ENCODE measurements around the gene TEX52. TPM values are rescaled to one million over a fixed set of nuclear protein-coding genes. Genes with fewer than 3 reads are reported as not detected.

The TEX52 gene
- total and polyA plus RNA-seq, 2 of the 13 experiments (the other 11 are each of a cell fraction or from before 2014, with no cell fraction given), result 0.05 TPM; not detected in 1

GRCh38 chr12:2812290-2813213, 44.3 kb downstream of the TEX52 start, which contains the start of gene ITFG2 (continued):
- TF ChIP-seq PRPF4 (IDR thresholded peaks at IDR 0.05; ENCODE audit: low read depth, low read length, poor library complexity, severe bottlenecking) (peak; percentile 95), HMGXB3 (CRISPR knock-in tag; IDR thresholded peaks at IDR 0.05; ENCODE audit: borderline replicate concordance) (peak; percentile 82; the same call in 1 of the 2 replicates), DPF2 (CRISPR knock-in tag; IDR thresholded peaks at IDR 0.05; ENCODE audit: borderline replicate concordance, low read depth) (no peak), CCDC6 (CRISPR knock-in tag; IDR thresholded peaks at IDR 0.05) (peak; percentile 84; the same call in 1 of the 2 replicates), ZNF430 (CRISPR knock-in tag; IDR thresholded peaks at IDR 0.05) (0 out of 2 replicates have a peak, but pooled peaks have one; percentile 52), ZNF501 (CRISPR knock-in tag; IDR thresholded peaks at IDR 0.05) (peak; percentile 94), ZBTB38 (CRISPR knock-in tag; IDR thresholded peaks at IDR 0.05) (peak; percentile 87; the same call in 1 of the 2 replicates), SOX5 (CRISPR knock-in tag; IDR thresholded peaks at IDR 0.05; ENCODE audit: borderline replicate concordance) (peak; percentile 62; the same call in 1 of the 2 replicates), HOXA5 (CRISPR knock-in tag; IDR thresholded peaks at IDR 0.05) (peak; percentile 95), ZNF3 (CRISPR knock-in tag; IDR thresholded peaks at IDR 0.05) (peak; percentile 44; the same call in 1 of the 2 replicates), MEIS2 (CRISPR knock-in tag; IDR thresholded peaks at IDR 0.05) (peak; percentile 54; the same call in 1 of the 2 replicates), MEIS1 (CRISPR knock-in tag; IDR thresholded peaks at IDR 0.05; ENCODE audit: borderline replicate concordance) (peak; percentile 85; the same call in 1 of the 2 replicates), ZNF234 (CRISPR knock-in tag; conservative IDR thresholded peaks at IDR 0.05) (no peak), MTF1 (CRISPR knock-in tag; IDR thresholded peaks at IDR 0.05) (peak; percentile 45; the same call in 1 of the 2 replicates), XBP1 (CRISPR knock-in tag; IDR thresholded peaks at IDR 0.05) (peak; percentile 85; the same call in 1 of the 2 replicates), ZNF672 (CRISPR knock-in tag; IDR thresholded peaks at IDR 0.05) (no peak), SALL1 (CRISPR knock-in tag; IDR thresholded peaks at IDR 0.05) (peak; percentile 97), ZFP36L1 (CRISPR knock-in tag; IDR thresholded peaks at IDR 0.05) (no peak), RBM22 (optimal IDR thresholded peaks at IDR 0.05; ENCODE audit: low read length) (peak; percentile 12), NRL (CRISPR knock-in tag; IDR thresholded peaks at IDR 0.05; ENCODE audit: borderline replicate concordance) (peak; percentile 94; the same call in 1 of the 2 replicates)
- TF ChIP-seq, protein P1, sequence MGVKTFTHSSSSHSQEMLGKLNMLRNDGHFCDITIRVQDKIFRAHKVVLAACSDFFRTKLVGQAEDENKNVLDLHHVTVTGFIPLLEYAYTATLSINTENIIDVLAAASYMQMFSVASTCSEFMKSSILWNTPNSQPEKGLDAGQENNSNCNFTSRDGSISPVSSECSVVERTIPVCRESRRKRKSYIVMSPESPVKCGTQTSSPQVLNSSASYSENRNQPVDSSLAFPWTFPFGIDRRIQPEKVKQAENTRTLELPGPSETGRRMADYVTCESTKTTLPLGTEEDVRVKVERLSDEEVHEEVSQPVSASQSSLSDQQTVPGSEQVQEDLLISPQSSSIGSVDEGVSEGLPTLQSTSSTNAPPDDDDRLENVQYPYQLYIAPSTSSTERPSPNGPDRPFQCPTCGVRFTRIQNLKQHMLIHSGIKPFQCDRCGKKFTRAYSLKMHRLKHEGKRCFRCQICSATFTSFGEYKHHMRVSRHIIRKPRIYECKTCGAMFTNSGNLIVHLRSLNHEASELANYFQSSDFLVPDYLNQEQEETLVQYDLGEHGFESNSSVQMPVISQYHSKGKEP (CRISPR knock-in tag; IDR thresholded peaks at IDR 0.05), result no peak
- TF ChIP-seq, protein P2, sequence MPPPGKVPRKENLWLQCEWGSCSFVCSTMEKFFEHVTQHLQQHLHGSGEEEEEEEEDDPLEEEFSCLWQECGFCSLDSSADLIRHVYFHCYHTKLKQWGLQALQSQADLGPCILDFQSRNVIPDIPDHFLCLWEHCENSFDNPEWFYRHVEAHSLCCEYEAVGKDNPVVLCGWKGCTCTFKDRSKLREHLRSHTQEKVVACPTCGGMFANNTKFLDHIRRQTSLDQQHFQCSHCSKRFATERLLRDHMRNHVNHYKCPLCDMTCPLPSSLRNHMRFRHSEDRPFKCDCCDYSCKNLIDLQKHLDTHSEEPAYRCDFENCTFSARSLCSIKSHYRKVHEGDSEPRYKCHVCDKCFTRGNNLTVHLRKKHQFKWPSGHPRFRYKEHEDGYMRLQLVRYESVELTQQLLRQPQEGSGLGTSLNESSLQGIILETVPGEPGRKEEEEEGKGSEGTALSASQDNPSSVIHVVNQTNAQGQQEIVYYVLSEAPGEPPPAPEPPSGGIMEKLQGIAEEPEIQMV (CRISPR knock-in tag; IDR thresholded peaks at IDR 0.05; ENCODE audit: low read depth), result peak; percentile 93; the same call in 1 of the 2 replicates

All from HepG2 (cell line).